ENCODE data around the gene SEZ6L2. TPM values are rescaled to one million over a fixed set of nuclear protein-coding genes. Genes with fewer than 3 reads are reported as not detected.
A peak's percentile ranks its signal among the peaks of the same experiment; 100 is the strongest.
"Not testable (repeated sequence)": the region's sequence is repeated elsewhere in the genome, so short reads cannot be mapped to it uniquely, and the experiment has no call there.

SEZ6L2 gene
- total and polyA plus RNA-seq, 7 experiments from 2014 or later: 0.19 TPM; not detected in 6

DNA sequence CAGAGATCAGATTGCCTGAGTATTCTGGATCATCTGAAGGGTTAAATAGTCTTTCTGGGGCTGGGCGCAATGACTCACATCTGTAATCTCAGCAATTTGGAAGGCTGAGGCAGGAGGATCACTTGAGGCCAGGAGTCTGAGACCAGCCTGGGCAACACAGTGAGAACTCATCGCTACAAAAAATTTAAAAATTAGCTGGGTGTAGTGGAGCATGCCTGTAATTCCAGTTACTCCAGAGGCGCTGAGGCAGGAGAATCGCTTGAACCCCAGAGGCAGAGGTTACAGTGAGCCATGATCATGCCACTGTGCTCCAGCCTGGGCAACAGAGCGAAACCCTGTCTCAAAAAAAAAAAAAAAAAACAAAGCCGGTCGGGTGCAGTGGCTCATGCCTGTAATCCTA, 63.4 kb downstream of the SEZ6L2 start:
- H3K36me3 ChIP-seq (ENCODE audit: control insufficient read depth in 2 of 3, insufficient read depth in 3 of 3, low read length in 3 of 3): peaks cover 17 to 94% (median 21%) of the 10 kb centered on the region in 3 experiments
- H3K4me3 Mint-ChIP-seq: no peak overlapping the region
- no peaks in the 10 kb centered on the region for H3K4me1 ChIP-seq (ENCODE audit: control insufficient read depth in 2 of 2, insufficient read depth in 2 of 2, low read length in 2 of 2)
- H3K9me3 ChIP-seq (ENCODE audit: control insufficient read depth in 2 of 3, low read length in 3 of 3): no peaks in the 10 kb centered on the region
- no peak overlapping the region for H3K27ac ChIP-seq (ENCODE audit: low read depth, low read length)
- DNase-seq: no peak
- CTCF ChIA-PET: interaction anchor here (5.4 kb wide), 1 partner anchor 12 kb away, joined by 22 read pairs; no protein-coding TSS in a partner anchor
- peaks cover 3 to 44% (median 23%) of the 10 kb centered on the region in 5 donors for H3K36me3 Mint-ChIP-seq
- intact Hi-C loops (cut with micrococcal nuclease): no loop called here
- no peaks in the 10 kb centered on the region for H3K27me3 Mint-ChIP-seq
- H3K9me3 Mint-ChIP-seq: no peaks in the 10 kb centered on the region
- no peak for ATAC-seq
- peak overlapping the region in 2 of 9 donors; percentile 42 to 60 for H3K27ac Mint-ChIP-seq
- no peak overlapping the region for H3K4me3 ChIP-seq (ENCODE audit: low read length)
- H3K27me3 ChIP-seq (ENCODE audit: control insufficient read depth in 2 of 2, insufficient read depth in 2 of 2, low read length in 2 of 2): no peaks in the 10 kb centered on the region
- H3K4me1 Mint-ChIP-seq: peaks cover under 1 to 14% (median 5%) of the 10 kb centered on the region in 7 donors
- POLR2A ChIA-PET: interaction anchor here (0.6 to 2.5 kb wide), 2 partner anchors 10 to 164 kb away, joined by 6 to 13 read pairs; no protein-coding TSS in a partner anchor

GRCh38 chr16:29834079-29834478, 65.3 kb downstream of the SEZ6L2 start:
- ChIA-PET POLR2A (interaction anchor here (0.8 to 2.5 kb wide), 4 partner anchors 8 to 34 kb away, joined by 4 to 13 read pairs (median 6); partner anchors contain the start of gene PAGR1), CTCF (interaction anchor here (0.5 to 5.4 kb wide), 4 partner anchors 14 to 1607 kb away, joined by 3 to 22 read pairs (median 4); no protein-coding TSS in a partner anchor)
- peaks cover 9 to 30% (median 17%) of the 10 kb centered on the region in 7 donors for H3K4me1 Mint-ChIP-seq
- ATAC-seq (no peak), DNase-seq (no peak)
- Histone ChIP-seq H3K27me3 (ENCODE audit: control insufficient read depth in 2 of 2, insufficient read depth in 2 of 2, low read length in 2 of 2) (no peaks in the 10 kb centered on the region), H3K36me3 (ENCODE audit: control insufficient read depth in 2 of 3, insufficient read depth in 3 of 3, low read length in 3 of 3) (peaks cover 20 to 87% (median 21%) of the 10 kb centered on the region in 3 experiments), H3K4me3 (ENCODE audit: low read length) (no peak overlapping the region), H3K9me3 (ENCODE audit: control insufficient read depth in 2 of 3, low read length in 3 of 3) (no peaks in the 10 kb centered on the region), H3K4me1 (ENCODE audit: control insufficient read depth in 2 of 2, insufficient read depth in 2 of 2, low read length in 2 of 2) (peaks cover 0 to 12% of the 10 kb centered on the region in 2 donors), H3K27ac (ENCODE audit: low read depth, low read length) (no peak overlapping the region)
- H3K27me3 Mint-ChIP-seq: no peaks in the 10 kb centered on the region
- H3K9me3 Mint-ChIP-seq: no peaks in the 10 kb centered on the region
- H3K4me3 Mint-ChIP-seq: no peak overlapping the region
- H3K27ac Mint-ChIP-seq: peak overlapping the region in 1 of 9 donors; percentile 28
- H3K36me3 Mint-ChIP-seq: peaks cover 3 to 41% (median 24%) of the 10 kb centered on the region in 5 donors
- intact Hi-C loops (cut with micrococcal nuclease): no loop called here

DNA sequence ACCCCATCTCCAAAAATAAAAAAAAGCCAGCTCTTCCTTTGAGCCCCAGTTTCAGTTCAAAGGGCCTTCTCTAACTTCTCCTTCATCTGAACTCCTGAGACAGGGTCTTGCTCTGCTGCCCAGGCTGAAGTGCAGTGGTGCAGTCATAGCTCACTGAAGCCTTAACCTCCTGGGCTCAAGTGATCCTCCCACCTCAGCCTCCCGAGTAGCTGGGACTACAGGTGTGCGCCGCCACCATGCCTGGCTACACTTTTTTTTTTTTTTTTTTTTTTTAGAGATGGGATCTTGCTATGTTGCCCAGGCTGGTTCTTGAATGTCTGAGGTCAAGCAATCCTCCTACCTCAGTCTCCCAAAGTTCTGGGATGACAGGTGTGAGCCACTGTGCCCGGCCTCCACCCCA, 66.1 kb downstream of the SEZ6L2 start:
- Mint-ChIP-seq H3K4me1 (peaks cover 12 to 37% (median 23%) of the 10 kb centered on the region in 7 donors), H3K27ac (peak overlapping the region in 3 of 9 donors; percentile 14 to 31 (median 28)), H3K36me3 (peaks cover 3 to 41% (median 24%) of the 10 kb centered on the region in 5 donors)
- peaks cover 20 to 78% (median 21%) of the 10 kb centered on the region in 3 experiments for H3K36me3 ChIP-seq (ENCODE audit: control insufficient read depth in 2 of 3, insufficient read depth in 3 of 3, low read length in 3 of 3)
- H3K4me3 ChIP-seq (ENCODE audit: low read length); H3K27me3 ChIP-seq (ENCODE audit: control insufficient read depth in 2 of 2, insufficient read depth in 2 of 2, low read length in 2 of 2); H3K27me3 Mint-ChIP-seq; H3K27ac ChIP-seq (ENCODE audit: low read depth, low read length); DNase-seq; H3K9me3 Mint-ChIP-seq; H3K9me3 ChIP-seq (ENCODE audit: control insufficient read depth in 2 of 3, low read length in 3 of 3); ATAC-seq; intact Hi-C loops (cut with micrococcal nuclease); H3K4me3 Mint-ChIP-seq: not testable (repeated sequence)
- CTCF ChIA-PET: interaction anchor here (1.0 to 1.5 kb wide), 2 partner anchors 15 to 16 kb away, joined by 3 to 6 read pairs; no protein-coding TSS in a partner anchor
- POLR2A ChIA-PET: interaction anchor here (0.5 to 1.6 kb wide), 5 partner anchors 17 to 132 kb away, joined by 3 to 4 read pairs (median 4); partner anchors contain the start of genes CDIPT and PAGR1
- H3K4me1 ChIP-seq (ENCODE audit: control insufficient read depth in 2 of 2, insufficient read depth in 2 of 2, low read length in 2 of 2): peaks cover 0 to 21% of the 10 kb centered on the region in 2 donors

- H3K36me3 Mint-ChIP-seq: peaks cover 3 to 32% (median 24%) of the 10 kb centered on the region in 5 donors
- Histone ChIP-seq H3K4me3 (ENCODE audit: low read length) (no peak overlapping the region), H3K36me3 (ENCODE audit: control insufficient read depth in 2 of 3, insufficient read depth in 3 of 3, low read length in 3 of 3) (peaks cover 15 to 61% (median 16%) of the 10 kb centered on the region in 3 experiments), H3K4me1 (ENCODE audit: control insufficient read depth in 2 of 2, insufficient read depth in 2 of 2, low read length in 2 of 2) (peaks cover 12 to 32% of the 10 kb centered on the region in 2 donors), H3K27me3 (ENCODE audit: control insufficient read depth in 2 of 2, insufficient read depth in 2 of 2, low read length in 2 of 2) (no peaks in the 10 kb centered on the region), H3K9me3 (ENCODE audit: control insufficient read depth in 2 of 3, low read length in 3 of 3) (no peaks in the 10 kb centered on the region), H3K27ac (ENCODE audit: low read depth, low read length) (no peak overlapping the region)
- ChIA-PET POLR2A (interaction anchor here (1.1 kb wide), 1 partner anchor 11 kb away, joined by 3 read pairs; the partner anchor contains the start of gene MVP), CTCF (no interaction called here)
- H3K4me1 Mint-ChIP-seq: peaks cover 21 to 54% (median 34%) of the 10 kb centered on the region in 7 donors
- peaks cover 0 to 1% (median 0%) of the 10 kb centered on the region in 11 donors for H3K9me3 Mint-ChIP-seq
- DNase-seq (no peak), ATAC-seq (no peak)
- peak overlapping the region in 2 of 10 donors; percentile 15 to 41 for H3K4me3 Mint-ChIP-seq
- intact Hi-C loops (cut with micrococcal nuclease): no loop called here
- H3K27me3 Mint-ChIP-seq: no peaks in the 10 kb centered on the region
- H3K27ac Mint-ChIP-seq: peak overlapping the region in 6 of 9 donors; percentile 56 to 87 (median 68)
Observed at GRCh38 chr16:29831490-29831889, 67.9 kb downstream of the SEZ6L2 start.

DNA sequence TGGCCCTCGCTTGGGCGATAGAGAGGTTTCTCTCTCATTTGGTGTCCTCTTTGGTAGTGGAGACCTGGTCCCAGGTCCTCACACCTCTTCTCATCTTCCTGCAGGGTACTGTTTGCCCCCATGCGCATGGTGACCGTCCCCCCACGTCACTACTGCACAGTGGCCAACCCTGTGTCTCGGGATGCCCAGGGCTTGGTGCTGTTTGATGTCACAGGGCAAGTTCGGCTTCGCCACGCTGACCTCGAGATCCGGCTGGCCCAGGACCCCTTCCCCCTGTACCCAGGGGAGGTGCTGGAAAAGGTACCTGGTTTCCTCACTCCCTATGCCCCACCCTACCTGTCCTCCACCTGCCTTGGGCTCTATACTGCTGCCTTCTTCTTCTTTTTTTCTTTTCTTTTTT, 68.6 kb downstream of the SEZ6L2 start:
- POLR2A ChIA-PET: no interaction called here
- Histone ChIP-seq H3K4me1 (ENCODE audit: control insufficient read depth in 2 of 2, insufficient read depth in 2 of 2, low read length in 2 of 2) (peaks cover 18 to 39% of the 10 kb centered on the region in 2 donors), H3K9me3 (ENCODE audit: control insufficient read depth in 2 of 3, low read length in 3 of 3) (no peaks in the 10 kb centered on the region), H3K4me3 (ENCODE audit: low read length) (no peak overlapping the region), H3K27me3 (ENCODE audit: control insufficient read depth in 2 of 2, insufficient read depth in 2 of 2, low read length in 2 of 2) (no peaks in the 10 kb centered on the region), H3K27ac (ENCODE audit: low read depth, low read length) (no peak overlapping the region), H3K36me3 (ENCODE audit: control insufficient read depth in 2 of 3, insufficient read depth in 3 of 3, low read length in 3 of 3) (peaks cover 13 to 55% (median 16%) of the 10 kb centered on the region in 3 experiments)
- no peak for DNase-seq
- H3K4me3 Mint-ChIP-seq: peak overlapping the region in 4 of 10 donors; percentile 9 to 53 (median 36)
- no peaks in the 10 kb centered on the region for H3K27me3 Mint-ChIP-seq
- peaks cover 0 to 1% (median 0%) of the 10 kb centered on the region in 11 donors for H3K9me3 Mint-ChIP-seq
- H3K36me3 Mint-ChIP-seq: peaks cover 3 to 31% (median 23%) of the 10 kb centered on the region in 5 donors
- CTCF ChIA-PET: no interaction called here
- intact Hi-C loops (cut with micrococcal nuclease): no loop called here
- peak overlapping the region in 8 of 9 donors; percentile 32 to 99 (median 62) for H3K27ac Mint-ChIP-seq
- peaks cover 23 to 61% (median 38%) of the 10 kb centered on the region in 7 donors for H3K4me1 Mint-ChIP-seq
- no peak for ATAC-seq

GRCh38 chr16:29826342-29826695, 73.0 kb downstream of the SEZ6L2 start:
- H3K27me3 Mint-ChIP-seq: no peaks in the 10 kb centered on the region
- Histone ChIP-seq H3K27ac (ENCODE audit: low read depth, low read length) (peak overlapping the region; percentile 72), H3K36me3 (ENCODE audit: control insufficient read depth in 2 of 3, insufficient read depth in 3 of 3, low read length in 3 of 3) (peaks cover 0 to 14% (median 3%) of the 10 kb centered on the region in 3 experiments), H3K9me3 (ENCODE audit: control insufficient read depth in 2 of 3, low read length in 3 of 3) (no peaks in the 10 kb centered on the region), H3K4me1 (ENCODE audit: control insufficient read depth in 2 of 2, insufficient read depth in 2 of 2, low read length in 2 of 2) (peaks cover 60 to 81% of the 10 kb centered on the region in 2 donors), H3K4me3 (ENCODE audit: low read length) (peak overlapping the region; percentile 44), H3K27me3 (ENCODE audit: control insufficient read depth in 2 of 2, insufficient read depth in 2 of 2, low read length in 2 of 2) (no peaks in the 10 kb centered on the region)
- ATAC-seq (no peak), DNase-seq (no peak)
- ChIA-PET CTCF (interaction anchor here (0.8 to 3.2 kb wide), 7 partner anchors 8 to 126 kb away, joined by 3 to 17 read pairs (median 8); partner anchors contain the start of genes KIF22 and PAGR1), POLR2A (interaction anchor here (0.6 to 6.7 kb wide), 17 partner anchors 9 to 353 kb away, joined by 3 to 70 read pairs (median 8); partner anchors contain the start of genes HIRIP3, INO80E, KIF22 and MAZ)
- peak overlapping the region; percentile 81 to 95 (median 88) for H3K4me3 Mint-ChIP-seq
- peaks cover 45 to 97% (median 56%) of the 10 kb centered on the region in 7 donors for H3K4me1 Mint-ChIP-seq
- peaks cover 0 to 14% (median 12%) of the 10 kb centered on the region in 5 donors for H3K36me3 Mint-ChIP-seq
- peak overlapping the region; percentile 83 to 99 (median 96) for H3K27ac Mint-ChIP-seq
- H3K9me3 Mint-ChIP-seq: peaks cover 0 to 1% (median 0%) of the 10 kb centered on the region in 11 donors
- intact Hi-C loops (cut with micrococcal nuclease): no loop called here
